Thymus (tissue), 14 donors: ENCODE measurements around the gene KCNJ6. TPM values are rescaled to one million over a fixed set of nuclear protein-coding genes. Genes with fewer than 3 reads are reported as not detected.

Experiments
- DNase-seq, 9 donors: peaks; one replicate each; pipeline ENCODE4 v3.0.0-alpha.2; 2013; ENCODE audit warnings: low spot score in 9 of 9, low read depth in 6 of 9, missing footprints in 1 of 9
- H3K27ac ChIP-seq, 2 donors: one replicate each; pipeline ENCODE4 v1.5.1; 2013; ENCODE audit warnings: control low read depth in 1 of 2, low read depth in 1 of 2, low read length in 1 of 2, mild to moderate bottlenecking in 1 of 2, moderate library complexity in 1 of 2
- H3K27me3 ChIP-seq, 2 donors: one replicate each; pipeline ENCODE4 v1.5.1; 2013; ENCODE audit warnings: low read length in 1 of 2; ENCODE audit not compliant: control insufficient read depth in 2 of 2, insufficient read depth in 1 of 2
- H3K36me3 ChIP-seq, 2 donors: one replicate each; pipeline ENCODE4 v1.5.1; 2013; ENCODE audit warnings: low read length in 1 of 2, mild to moderate bottlenecking in 1 of 2, moderate library complexity in 1 of 2; ENCODE audit not compliant: control insufficient read depth in 2 of 2, insufficient read depth in 2 of 2
- H3K4me1 ChIP-seq, 2 donors: one replicate each; pipeline ENCODE4 v1.5.1; 2013; ENCODE audit warnings: low read length in 2 of 2; ENCODE audit not compliant: control insufficient read depth in 2 of 2, insufficient read depth in 2 of 2
- H3K4me3 ChIP-seq, 2 donors: one replicate each; pipeline ENCODE4 v1.5.1; 2013; ENCODE audit warnings: low read length in 2 of 2, control low read depth in 1 of 2, mild to moderate bottlenecking in 1 of 2
- H3K9me3 ChIP-seq, 2 donors: one replicate each; pipeline ENCODE4 v1.5.1; 2013; ENCODE audit warnings: low read length in 1 of 2, mild to moderate bottlenecking in 1 of 2; ENCODE audit not compliant: control insufficient read depth in 2 of 2, insufficient read depth in 1 of 2
- WGBS: extraction: QIAGEN DNeasy Blood & Tissue Kit; methylation state at CpG from one replicate; pipeline ENCODE4 v1.1.7; 2013; 5-methylcytosine and 5-hydroxymethylcytosine counted together
- long read RNA-seq, 10 donors: transcript quantifications; one replicate each; lab custom pipeline, GENCODE V29; 2026
- polyA plus RNA-seq: library from polyadenylated mRNA; stranded (reverse); fragments of 200-250 nt; gene quantifications from one replicate; pipeline ENCODE4 v1.2.3, GENCODE V29; 2013
- total RNA-seq: library from RNA; stranded (reverse); fragments of 120-200 nt; gene quantifications from one replicate; pipeline ENCODE4 v1.2.4, GENCODE V29; 2013
- donor health status: healthy.

The KCNJ6 gene, protein sequence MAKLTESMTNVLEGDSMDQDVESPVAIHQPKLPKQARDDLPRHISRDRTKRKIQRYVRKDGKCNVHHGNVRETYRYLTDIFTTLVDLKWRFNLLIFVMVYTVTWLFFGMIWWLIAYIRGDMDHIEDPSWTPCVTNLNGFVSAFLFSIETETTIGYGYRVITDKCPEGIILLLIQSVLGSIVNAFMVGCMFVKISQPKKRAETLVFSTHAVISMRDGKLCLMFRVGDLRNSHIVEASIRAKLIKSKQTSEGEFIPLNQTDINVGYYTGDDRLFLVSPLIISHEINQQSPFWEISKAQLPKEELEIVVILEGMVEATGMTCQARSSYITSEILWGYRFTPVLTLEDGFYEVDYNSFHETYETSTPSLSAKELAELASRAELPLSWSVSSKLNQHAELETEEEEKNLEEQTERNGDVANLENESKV
- total RNA-seq (under 0.01 TPM), polyA plus RNA-seq (0.02 TPM)
- long read RNA-seq, donor 1: 0 reads
- long read RNA-seq, donor 2: 0 reads
- long read RNA-seq, donor 3: 0 reads
- long read RNA-seq, donor 4: 0 reads
- long read RNA-seq, donor 5: 0 reads
- long read RNA-seq, donor 6: 0 reads
- long read RNA-seq, donor 7: 0 reads
- long read RNA-seq, donor 8: 0 reads
- long read RNA-seq, donor 9: 0 reads
- long read RNA-seq, donor 10: 0 reads

DNA sequence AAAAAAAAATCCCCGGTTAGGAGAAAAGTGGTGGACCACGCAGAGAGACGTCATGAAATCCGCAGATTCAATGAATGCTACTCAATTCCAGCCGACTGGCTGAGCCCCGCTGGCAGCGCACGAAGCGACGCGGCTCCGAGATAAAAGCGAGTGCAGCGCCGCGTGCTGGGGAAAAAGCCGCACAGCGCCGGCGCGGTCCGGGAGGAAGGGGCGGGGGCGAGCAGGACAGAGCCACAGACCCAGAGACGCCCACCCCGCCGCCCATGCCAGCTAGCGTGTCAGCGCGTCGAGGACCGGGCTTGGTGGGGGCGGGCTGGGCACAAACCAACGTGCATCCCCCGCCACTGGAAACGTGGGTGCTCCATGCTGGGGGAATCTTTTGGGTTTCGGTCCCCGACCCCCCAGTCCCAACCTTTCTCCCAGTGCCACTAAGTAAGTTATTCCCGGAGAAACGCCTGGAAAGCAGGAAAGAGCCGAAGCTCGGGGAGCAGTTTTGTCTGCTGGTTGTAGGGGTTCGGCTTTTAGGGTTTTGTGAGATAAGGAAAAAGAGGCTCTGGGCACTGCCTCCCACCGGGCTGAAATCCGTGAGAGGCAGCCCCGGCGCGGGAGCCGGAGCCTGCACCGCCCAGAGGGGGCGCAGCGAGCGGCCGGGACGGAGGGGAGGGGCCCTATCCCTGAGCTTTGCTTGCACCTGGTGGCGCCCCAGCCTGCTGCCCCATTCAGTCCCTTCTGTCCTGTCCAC lies at the start of gene KCNJ6:
KCNJ6 (minus strand) TSS at position 148 of the 742 bp plus-strand sequence. CDS start 75,775 bp downstream, outside the sequence.
- H3K4me3 ChIP-seq: no peak within 1 kb of the TSS
- DNase-seq: peak in 3 of 9 donors; percentile 6 to 19 (median 13)
- H3K27me3 ChIP-seq: peaks cover 29 to 48% of the 10 kb centered on the region in 2 donors
- no peaks in the 10 kb centered on the region for H3K9me3 ChIP-seq
- no peaks in the 10 kb centered on the region for H3K36me3 ChIP-seq
- 3% methylated on average over 56 of the region's 56 CpGs for WGBS
- no peak within 1 kb of the TSS for H3K27ac ChIP-seq
- no peaks in the 10 kb centered on the region for H3K4me1 ChIP-seq

GRCh38 chr21:37965088-37965805 lies 49.0 kb upstream of the KCNJ6 start:
- Histone ChIP-seq H3K4me1 (no peaks in the 10 kb centered on the region), H3K36me3 (no peaks in the 10 kb centered on the region), H3K9me3 (no peaks in the 10 kb centered on the region), H3K27me3 (no peaks in the 10 kb centered on the region), H3K4me3 (no peak overlapping the region), H3K27ac (no peak overlapping the region)
- no peak for DNase-seq
- WGBS: 74% methylated on average over 11 of the region's 11 CpGs

DNA sequence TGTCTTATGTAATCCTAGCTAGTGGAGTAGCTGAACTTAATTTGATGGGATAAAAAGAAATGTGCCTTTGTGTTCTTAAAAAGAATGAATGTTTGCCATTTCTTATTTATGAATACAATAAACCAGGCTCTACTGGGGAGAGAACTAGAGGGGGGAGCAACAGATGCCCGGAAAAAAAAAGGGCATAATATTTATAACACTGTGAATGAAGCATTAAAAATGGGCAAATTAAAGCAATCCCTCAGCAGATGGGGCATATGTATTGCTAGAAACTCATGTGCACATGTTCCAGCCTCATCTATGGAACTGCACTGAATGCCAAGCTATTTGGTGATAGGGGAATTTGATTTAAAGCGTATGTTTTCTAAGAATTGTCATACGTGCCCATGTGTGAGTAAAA lies 42.3 kb upstream of the KCNJ6 start:
- H3K4me3 ChIP-seq: no peak overlapping the region
- no peaks in the 10 kb centered on the region for H3K36me3 ChIP-seq
- H3K27ac ChIP-seq: no peak overlapping the region
- WGBS: 96% methylated on average over 3 of the region's 3 CpGs
- DNase-seq: no peak
- no peaks in the 10 kb centered on the region for H3K4me1 ChIP-seq
- peaks cover 0 to 2% of the 10 kb centered on the region in 2 donors for H3K27me3 ChIP-seq
- no peaks in the 10 kb centered on the region for H3K9me3 ChIP-seq

DNA sequence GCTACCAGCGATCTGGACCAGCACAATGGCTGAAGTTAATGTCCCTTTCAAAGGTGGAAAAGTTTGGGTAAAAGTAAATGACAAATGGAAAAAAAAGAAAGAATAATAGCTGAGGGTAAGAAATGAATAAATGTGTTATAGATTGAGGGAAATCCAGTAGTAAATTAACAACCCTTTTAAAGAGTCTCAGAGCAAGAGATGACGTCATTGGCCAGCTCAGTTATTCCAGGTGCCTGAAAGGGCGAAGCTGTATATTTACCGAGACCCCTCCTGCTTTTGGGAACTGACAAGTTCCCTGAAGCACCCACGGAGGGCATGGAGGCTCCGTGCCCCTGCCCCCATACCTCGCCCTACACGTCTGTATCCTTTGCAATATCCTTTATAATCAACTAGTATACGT lies 40.5 kb upstream of the KCNJ6 start:
- Histone ChIP-seq H3K27ac (no peak overlapping the region), H3K9me3 (no peaks in the 10 kb centered on the region), H3K27me3 (peaks cover 0 to 2% of the 10 kb centered on the region in 2 donors), H3K4me1 (no peaks in the 10 kb centered on the region), H3K36me3 (no peaks in the 10 kb centered on the region), H3K4me3 (no peak overlapping the region)
- DNase-seq: no peak
- WGBS: 91% methylated on average over 9 of the region's 9 CpGs

GRCh38 chr21:37945036-37945435 lies 28.8 kb upstream of the KCNJ6 start:
- Histone ChIP-seq H3K27me3 (no peaks in the 10 kb centered on the region), H3K4me1 (no peaks in the 10 kb centered on the region), H3K36me3 (no peaks in the 10 kb centered on the region), H3K9me3 (no peaks in the 10 kb centered on the region), H3K27ac (no peak overlapping the region), H3K4me3 (no peak overlapping the region)
- WGBS: 85% methylated on average over 2 of the region's 2 CpGs
- DNase-seq: no peak

DNA sequence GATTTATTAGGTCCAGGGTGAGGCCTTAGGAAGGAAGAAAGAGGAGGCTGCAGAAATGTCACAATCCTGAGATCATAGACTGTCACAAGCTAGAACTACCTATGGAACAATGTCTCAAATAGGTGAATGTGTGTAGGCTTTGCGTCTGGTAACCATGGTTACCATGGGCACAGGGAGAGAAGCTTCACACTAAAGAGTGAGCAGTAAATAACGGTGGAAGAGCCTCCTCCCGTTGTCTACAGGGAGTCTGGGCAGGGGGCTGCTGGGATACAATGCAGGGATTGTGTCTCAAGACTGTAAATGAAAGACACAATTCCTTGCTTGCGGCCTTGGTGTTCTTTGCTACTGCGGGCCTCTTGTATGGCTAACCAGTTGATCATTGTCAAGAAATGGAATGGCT lies 28.2 kb upstream of the KCNJ6 start:
- Histone ChIP-seq H3K36me3 (no peaks in the 10 kb centered on the region), H3K4me3 (no peak overlapping the region), H3K9me3 (no peaks in the 10 kb centered on the region), H3K4me1 (no peaks in the 10 kb centered on the region), H3K27ac (no peak overlapping the region), H3K27me3 (no peaks in the 10 kb centered on the region)
- 88% methylated on average over 5 of the region's 5 CpGs for WGBS
- no peak for DNase-seq

DNA sequence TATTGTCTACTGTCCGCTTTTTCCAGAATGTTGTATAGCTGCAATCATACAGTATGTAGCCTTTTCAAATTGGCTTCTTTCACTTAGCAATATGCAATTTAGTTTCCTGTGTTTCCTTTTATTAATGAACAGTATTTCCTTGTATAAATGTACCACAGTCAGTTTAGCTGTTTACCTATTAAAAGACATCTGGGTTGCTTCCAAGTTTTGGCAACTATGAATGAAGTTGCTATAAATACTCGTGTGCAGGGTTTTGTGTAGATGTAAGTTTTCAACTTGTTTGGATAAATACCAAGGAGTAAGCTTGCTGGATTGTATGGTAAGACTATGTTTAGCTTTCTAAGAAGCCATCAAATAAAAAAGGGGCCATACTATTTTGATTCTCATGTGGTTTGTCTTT lies 24.4 kb upstream of the KCNJ6 start:
- H3K27me3 ChIP-seq: no peaks in the 10 kb centered on the region
- H3K4me3 ChIP-seq: no peak overlapping the region
- WGBS: 76% methylated on average over 2 of the region's 2 CpGs
- no peaks in the 10 kb centered on the region for H3K36me3 ChIP-seq
- H3K9me3 ChIP-seq: no peaks in the 10 kb centered on the region
- no peaks in the 10 kb centered on the region for H3K4me1 ChIP-seq
- no peak for DNase-seq
- no peak overlapping the region for H3K27ac ChIP-seq

DNA sequence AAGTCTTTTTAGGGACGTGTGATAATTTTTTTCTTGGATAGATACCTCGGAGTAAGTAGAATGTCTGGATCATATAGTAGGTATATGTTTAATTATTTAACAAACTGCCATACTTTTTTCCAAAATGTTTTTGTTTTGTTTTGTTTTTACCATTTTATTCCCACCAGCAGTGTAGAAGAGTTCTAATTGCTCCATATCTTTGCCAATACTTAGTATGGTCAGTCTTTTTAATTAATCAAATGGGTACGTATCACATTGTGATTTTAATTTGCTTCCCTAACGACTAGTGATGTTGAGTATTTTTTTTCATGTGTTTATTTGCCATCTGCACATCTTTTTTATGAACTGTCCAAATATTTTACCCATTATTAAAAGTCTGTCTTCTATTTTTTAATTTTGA lies 23.6 kb upstream of the KCNJ6 start:
- Histone ChIP-seq H3K4me3 (no peak overlapping the region), H3K27ac (no peak overlapping the region), H3K27me3 (no peaks in the 10 kb centered on the region), H3K9me3 (no peaks in the 10 kb centered on the region), H3K4me1 (no peaks in the 10 kb centered on the region), H3K36me3 (no peaks in the 10 kb centered on the region)
- WGBS: 92% methylated on average over 4 of the region's 4 CpGs
- no peak for DNase-seq
